Measurements from ENCODE around the gene TMTC1. TPM values are rescaled to one million over a fixed set of nuclear protein-coding genes. Genes with fewer than 3 reads are reported as not detected.

Gene TMTC1
- total and polyA plus RNA-seq, 11 donors, result 8.8 to 101 (median 41.4) TPM

GRCh38 chr12:29778531-29778930 lies 5.2 kb downstream of the TMTC1 start:
- no peak for TF ChIP-seq CTCF (IDR thresholded peaks at IDR 0.05)
- no peak for TF ChIP-seq POLR2A (IDR thresholded peaks at IDR 0.05)
- DNase-seq (no peak), ATAC-seq (no peak)
- H3K9me3 ChIP-seq, result peaks cover 0 to 7% (median 2%) of the 10 kb centered on the region in 12 donors
- H3K27ac ChIP-seq, result no peak overlapping the region
- H3K27me3 ChIP-seq, result peaks cover 0 to 4% (median 0%) of the 10 kb centered on the region in 9 donors
- no peak overlapping the region for H3K4me3 ChIP-seq
- no peaks in the 10 kb centered on the region for H3K36me3 ChIP-seq
- H3K4me1 ChIP-seq, result peaks cover 0 to 55% (median 12%) of the 10 kb centered on the region in 12 donors
- intact Hi-C loops (cut with DNase I), result loop anchor here in 1 of 10 donors (10.0 kb wide), 1 partner anchor 224 kb away; no protein-coding TSS in a partner anchor

GRCh38 chr12:29773076-29773475 lies 10.7 kb downstream of the TMTC1 start:
- TF ChIP-seq POLR2A (IDR thresholded peaks at IDR 0.05), result no peak
- no peak for TF ChIP-seq CTCF (IDR thresholded peaks at IDR 0.05)
- Histone ChIP-seq H3K27ac (no peak overlapping the region), H3K36me3 (no peaks in the 10 kb centered on the region), H3K27me3 (no peaks in the 10 kb centered on the region), H3K4me1 (peaks cover 0 to 49% (median 16%) of the 10 kb centered on the region in 12 donors), H3K4me3 (no peak overlapping the region), H3K9me3 (peaks cover 0 to 3% (median 0%) of the 10 kb centered on the region in 12 donors)
- intact Hi-C loops (cut with DNase I), result loop anchor here in 1 of 10 donors (10.0 kb wide), 1 partner anchor 218 kb away; no protein-coding TSS in a partner anchor
- WGBS, 4 donors, result 50 to 76% (median 63%) methylated on average over 2 of the region's 2 CpGs
- DNase-seq, result no peak
- ATAC-seq, result no peak

GRCh38 chr12:29771786-29772185 lies 12.0 kb downstream of the TMTC1 start:
- no peak for ATAC-seq
- peaks cover 0 to 3% (median 0%) of the 10 kb centered on the region in 12 donors for H3K9me3 ChIP-seq
- no peak for TF ChIP-seq POLR2A (IDR thresholded peaks at IDR 0.05)
- TF ChIP-seq CTCF (IDR thresholded peaks at IDR 0.05), result no peak
- H3K4me3 ChIP-seq, result no peak overlapping the region
- peaks cover 0 to 45% (median 15%) of the 10 kb centered on the region in 12 donors for H3K4me1 ChIP-seq
- peaks cover 0 to 7% (median 0%) of the 10 kb centered on the region in 9 donors for H3K36me3 ChIP-seq
- H3K27ac ChIP-seq, result no peak overlapping the region
- H3K27me3 ChIP-seq, result no peaks in the 10 kb centered on the region
- intact Hi-C loops (cut with DNase I), result loop anchor here in 1 of 10 donors (10.0 kb wide), 1 partner anchor 217 kb away; no protein-coding TSS in a partner anchor
- DNase-seq, result no peak

GRCh38 chr12:29771165-29771564 lies 12.6 kb downstream of the TMTC1 start:
- H3K4me1 ChIP-seq, result peaks cover 0 to 45% (median 15%) of the 10 kb centered on the region in 12 donors
- no peak overlapping the region for H3K4me3 ChIP-seq
- H3K27me3 ChIP-seq, result no peaks in the 10 kb centered on the region
- H3K27ac ChIP-seq, result no peak overlapping the region
- 89 to 94% (median 91%) methylated on average over 3 of the region's 3 CpGs for WGBS, 4 donors
- TF ChIP-seq POLR2A (IDR thresholded peaks at IDR 0.05) (no peak), CTCF (IDR thresholded peaks at IDR 0.05) (no peak)
- peaks cover 0 to 3% (median 0%) of the 10 kb centered on the region in 12 donors for H3K9me3 ChIP-seq
- intact Hi-C loops (cut with DNase I), result loop anchor here in 1 of 10 donors (10.0 kb wide), 1 partner anchor 216 kb away; no protein-coding TSS in a partner anchor
- ATAC-seq, result no peak
- H3K36me3 ChIP-seq, result peaks cover 0 to 13% (median 5%) of the 10 kb centered on the region in 9 donors
- DNase-seq, result no peak

All from heart left ventricle (tissue), 16 donors.